H1 (cell line): Measurements from ENCODE around the gene RAB22A. TPM values are rescaled to one million over a fixed set of nuclear protein-coding genes. Genes with fewer than 3 reads are reported as not detected.

Source experiments
- CTCF ChIA-PET: fragments of 300-600 bp; sonication (Branson Sonifier 250); formaldehyde crosslinking; loops from one replicate; lab custom pipeline; 2021; ENCODE audit not compliant: partially characterized antibody; lab: Charles Lee
- POLR2A ChIA-PET: fragments of 300-600 bp; sonication (Branson Sonifier 250); formaldehyde crosslinking; loops from one replicate; lab custom pipeline; 2021; ENCODE audit warnings: inconsistent platforms; ENCODE audit not compliant: partially characterized antibody; lab: Charles Lee
- DNase-seq, 2 experiments: peaks; one replicate each; pipeline versions ENCODE4 v3.0.0 to v3.0.0-alpha.2; 2010 to 2022; ENCODE audit warnings: low spot score in 2 of 2, low read depth in 1 of 2, mixed read lengths in 1 of 2
- FAIRE-seq: peaks from 2 replicates; lab custom pipeline; 2011; peaks lifted over from hg19 to GRCh38; lab: Jason Lieb, UNC
- H2AFZ ChIP-seq: 2 replicates; pipeline ENCODE4 v1.8.1; 2012; ENCODE audit warnings: low read length, inconsistent platforms
- H2AK5ac ChIP-seq: 2 replicates; pipeline ENCODE4 v1.6.1; 2013; ENCODE audit warnings: low read depth, low read length
- H2BK120ac ChIP-seq: replicated peaks from 2 replicates; pipeline ENCODE3; 2013; ENCODE audit warnings: low read depth, low read length, inconsistent platforms
- H2BK12ac ChIP-seq: 2 replicates; pipeline ENCODE4 v1.6.1; 2013; ENCODE audit warnings: low read depth, low read length
- H2BK15ac ChIP-seq: 2 replicates; pipeline ENCODE4 v1.6.1; 2013; ENCODE audit warnings: low read length
- H2BK20ac ChIP-seq: 2 replicates; pipeline ENCODE4 v1.6.1; 2013; ENCODE audit warnings: low read length
- H2BK5ac ChIP-seq: 2 replicates; pipeline ENCODE4 v1.6.1; 2013; ENCODE audit warnings: low read depth, low read length
- H3K14ac ChIP-seq: 2 replicates; pipeline ENCODE4 v1.6.1; 2013; ENCODE audit warnings: inconsistent platforms; ENCODE audit not compliant: insufficient read length
- H3K18ac ChIP-seq: 2 replicates; pipeline ENCODE4 v1.6.1; 2013; ENCODE audit warnings: low read length; ENCODE audit errors: extremely low read depth
- H3K23ac ChIP-seq: 2 replicates; pipeline ENCODE4 v1.6.1; 2013; ENCODE audit warnings: inconsistent platforms; ENCODE audit not compliant: insufficient read length
- H3K23me2 ChIP-seq: 2 replicates; pipeline ENCODE4 v1.6.1; 2013; ENCODE audit warnings: low read depth, low read length
- H3K27ac ChIP-seq: 2 replicates; pipeline ENCODE4 v1.6.1; 2011; ENCODE audit warnings: low read depth, low read length, inconsistent platforms
- H3K27me3 ChIP-seq, 4 experiments: replicated peaks in 1 of 4; 1 replicate in 1 of 4; 2 replicates in 3 of 4; pipeline versions ENCODE4 v1.6.1 to v1.8.1; 2011 to 2013; ENCODE audit warnings: low read length in 3 of 4, mild to moderate bottlenecking in 3 of 4, inconsistent platforms in 2 of 4, mixed read lengths in 2 of 4, moderate library complexity in 1 of 4; ENCODE audit not compliant: control insufficient read depth in 3 of 4, insufficient read depth in 3 of 4; ENCODE audit errors: extremely low read depth in 1 of 4
- H3K36me3 ChIP-seq, 4 experiments: 2 replicates each; pipeline versions ENCODE4 v1.6.1 to v1.8.1; 2011 to 2013; ENCODE audit warnings: mild to moderate bottlenecking in 4 of 4, low read length in 3 of 4, moderate library complexity in 2 of 4, control low read depth in 1 of 4, inconsistent platforms in 1 of 4; ENCODE audit not compliant: insufficient read depth in 4 of 4, control insufficient read depth in 2 of 4
- H3K4ac ChIP-seq: replicated peaks from 2 replicates; pipeline ENCODE3; 2013; ENCODE audit warnings: low read length, low read depth, mixed read lengths, inconsistent platforms; ENCODE audit not compliant: insufficient read length
- H3K4me1 ChIP-seq, 4 experiments: replicated peaks in 1 of 4; 1 replicate in 1 of 4; 2 replicates in 3 of 4; pipeline versions ENCODE4 v1.6.1 to v1.8.1; 2011 to 2013; ENCODE audit warnings: low read length in 3 of 4, inconsistent platforms in 2 of 4, mixed read lengths in 1 of 4; ENCODE audit not compliant: insufficient read depth in 4 of 4, control insufficient read depth in 3 of 4
- H3K4me2 ChIP-seq, 2 experiments: 2 replicates each; pipeline versions ENCODE4 v1.6.1 to v1.8.1; 2011 to 2013; ENCODE audit warnings: low read depth in 2 of 2, low read length in 2 of 2, control low read depth in 1 of 2, inconsistent platforms in 1 of 2, mild to moderate bottlenecking in 1 of 2; ENCODE audit not compliant: insufficient read depth in 1 of 2
- H3K4me3 ChIP-seq, 4 experiments: fragments of 200-600, 300-600 bp in 1 of 4; sonication (generic), shearing (Covaris generic), sonication (Bioruptor Twin) in 1 of 4; 2 replicates each; pipeline versions ENCODE4 v1.5.1 to v1.8.1; 2011 to 2016; ENCODE audit warnings: low read length in 4 of 4, low read depth in 3 of 4, control low read depth in 2 of 4, inconsistent platforms in 2 of 4, mild to moderate bottlenecking in 2 of 4, mixed read lengths in 1 of 4, moderate library complexity in 1 of 4; ENCODE audit not compliant: insufficient read depth in 2 of 4; ENCODE audit errors: extremely low read depth in 1 of 4
- H3K56ac ChIP-seq: replicated peaks from 2 replicates; pipeline ENCODE3; 2013; ENCODE audit warnings: low read depth, mild to moderate bottlenecking, mixed read lengths, low read length, inconsistent platforms; ENCODE audit not compliant: insufficient read length
- H3K79me1 ChIP-seq: 2 replicates; pipeline ENCODE4 v1.6.1; 2013; ENCODE audit warnings: low read depth, low read length, control low read depth
- H3K79me2 ChIP-seq, 2 experiments: 2 replicates each; pipeline versions ENCODE4 v1.6.1 to v1.8.1; 2012 to 2013; ENCODE audit warnings: low read length in 2 of 2, mild to moderate bottlenecking in 2 of 2, inconsistent platforms in 1 of 2; ENCODE audit not compliant: insufficient read depth in 2 of 2, control insufficient read depth in 1 of 2
- H3K9ac ChIP-seq, 4 experiments: replicated peaks in 1 of 4; 1 replicate in 1 of 4; 2 replicates in 3 of 4; pipeline versions ENCODE4 v1.6.1 to v1.8.1; 2011 to 2013; ENCODE audit warnings: low read depth in 3 of 4, low read length in 3 of 4, control low read depth in 2 of 4, mild to moderate bottlenecking in 2 of 4, moderate library complexity in 2 of 4, inconsistent platforms in 1 of 4; ENCODE audit errors: extremely low read depth in 1 of 4
- H3K9me3 ChIP-seq, 2 experiments: 2 replicates each; pipeline versions ENCODE4 v1.6.1 to v1.8.1; 2012 to 2013; ENCODE audit warnings: mild to moderate bottlenecking in 2 of 2, moderate library complexity in 2 of 2, control low read depth in 1 of 2, inconsistent platforms in 1 of 2, low read depth in 1 of 2, low read length in 1 of 2, mixed read lengths in 1 of 2; ENCODE audit not compliant: insufficient read depth in 2 of 2
- H4K20me1 ChIP-seq, 2 experiments: replicated peaks in 1 of 2; 2 replicates each; pipeline versions ENCODE3 to v1.8.1; 2011 to 2013; ENCODE audit warnings: inconsistent platforms in 2 of 2, low read length in 2 of 2, mild to moderate bottlenecking in 1 of 2; ENCODE audit not compliant: insufficient read depth in 2 of 2, control insufficient read depth in 1 of 2
- H4K5ac ChIP-seq: 2 replicates; pipeline ENCODE4 v1.6.1; 2013; ENCODE audit warnings: low read length, low read depth, mixed read lengths, inconsistent platforms; ENCODE audit not compliant: insufficient read length
- H4K8ac ChIP-seq: 2 replicates; pipeline ENCODE4 v1.8.0; 2013; ENCODE audit warnings: mild to moderate bottlenecking, moderate library complexity, low read length, inconsistent platforms; ENCODE audit not compliant: insufficient read depth; ENCODE audit errors: extremely low read depth
- H4K91ac ChIP-seq: replicated peaks from 2 replicates; pipeline ENCODE3; 2013; ENCODE audit warnings: low read length, mixed read lengths, inconsistent platforms; ENCODE audit not compliant: insufficient read length
- CHD2 ChIP-seq: IDR thresholded peaks from 2 replicates; pipeline ENCODE4 v1.6.1; 2012; ENCODE audit warnings: low read length, improper control_type of control experiment
- EP300 ChIP-seq, 2 experiments: IDR thresholded peaks; 1 replicate in 1 of 2; 2 replicates in 1 of 2; pipeline ENCODE4 v1.6.1; 2011 to 2012; ENCODE audit warnings: low read depth in 2 of 2, low read length in 2 of 2, mild to moderate bottlenecking in 2 of 2, borderline replicate concordance in 1 of 2, inconsistent platforms in 1 of 2, moderate library complexity in 1 of 2
- EZH2 ChIP-seq: fragments of 200-600 bp; sonication (generic); IDR thresholded peaks from 2 replicates; pipeline ENCODE4 v1.7.1; 2012; ENCODE audit warnings: low read depth, mild to moderate bottlenecking, moderate library complexity, low read length, inconsistent platforms; ENCODE audit not compliant: severe bottlenecking
- GTF2F1 ChIP-seq: IDR thresholded peaks from 2 replicates; pipeline ENCODE4 v1.6.1; 2012; ENCODE audit warnings: low read depth, low read length, improper control_type of control experiment, borderline replicate concordance
- KDM5A ChIP-seq: fragments of 200-600 bp; IDR thresholded peaks from 2 replicates; pipeline ENCODE4 v1.7.1; 2012; ENCODE audit warnings: mild to moderate bottlenecking, low read length, inconsistent platforms, mixed read lengths
- POLR2A ChIP-seq, 2 experiments: IDR thresholded peaks; 1 replicate in 1 of 2; 2 replicates in 1 of 2; pipeline ENCODE4 v1.6.1; 2011; ENCODE audit warnings: low read depth in 2 of 2, low read length in 2 of 2, mild to moderate bottlenecking in 2 of 2; ENCODE audit errors: control extremely low read depth in 1 of 2
- WGBS, 2 experiments: shearing (Covaris generic) in 1 of 2; methylation state at CpG; one replicate each; pipeline versions ENCODE4 v1.1.6 to v1.1.7; 2013 to 2015; ENCODE audit warnings: low lambda C conversion rate in 2 of 2, mixed read lengths in 2 of 2, inconsistent platforms in 1 of 2, low coverage in 1 of 2, missing lambda C conversion rate in 1 of 2; ENCODE audit not compliant: insufficient replicate concordance in 2 of 2, insufficient coverage in 1 of 2, insufficient read length in 1 of 2; ENCODE audit errors: extremely low coverage in 1 of 2, missing lambda C conversion rate in 1 of 2; 5-methylcytosine and 5-hydroxymethylcytosine counted together
- polyA plus RNA-seq, 7 experiments: library from polyadenylated mRNA; depleted of rRNA in 3 of 7; stranded (reverse) in 5 of 7; unstranded in 2 of 7; fragments of >200 nt in 5 of 7; fragments of 200-250 nt in 2 of 7; gene quantifications; 1 replicate in 5 of 7; 2 replicates in 1 of 7; 4 replicates in 1 of 7; pipeline versions ENCODE4 v1.2.1 to v1.2.3, GENCODE V29; 2011 to 2013; ENCODE audit warnings: missing spikeins in 2 of 7, mixed read lengths in 2 of 7
- total RNA-seq: library from RNA; stranded (reverse); fragmentation: NEBNext Ultra II Directional; extraction: Animal tissue kit (Norgen Biotek cat#: 25700); gene quantifications from 2 replicates; pipeline ENCODE4 v1.2.1, GENCODE V29; 2021

Gene RAB22A
- total and polyA plus RNA-seq, 2 of the 8 experiments (the other 6 are each of a cell fraction or from before 2014, with no cell fraction given), result 3.1 to 6.6 TPM

GRCh38 chr20:58393299-58393698 is 83.8 kb downstream of the RAB22A start:
- Histone ChIP-seq H3K18ac (no peak overlapping the region), H3K56ac (no peak overlapping the region), H4K8ac (no peak overlapping the region), H2BK5ac (no peak overlapping the region), H3K4me1 (peaks cover 5 to 9% (median 6%) of the 10 kb centered on the region in 4 experiments; a peak in 6 of 7 replicates), H3K36me3 (peaks cover 0 to 4% (median 2%) of the 10 kb centered on the region in 4 experiments; a peak in 2 of 8 replicates), H3K27me3 (no peaks in the 10 kb centered on the region), H3K4me2 (no peak overlapping the region), H2AK5ac (no peak overlapping the region), H3K23ac (no peak overlapping the region), H2AFZ (no peak overlapping the region), H3K4me3 (no peak overlapping the region), H3K79me1 (peaks cover 6% of the 10 kb centered on the region), H3K27ac (no peak overlapping the region), H3K9me3 (no peaks in the 10 kb centered on the region), H3K4ac (no peak overlapping the region), H4K91ac (no peak overlapping the region), H2BK12ac (no peak overlapping the region), H3K79me2 (peaks cover 24 to 83% of the 10 kb centered on the region in 2 experiments), H2BK15ac (no peak overlapping the region), H2BK20ac (no peak overlapping the region), H2BK120ac (no peak overlapping the region), H4K5ac (no peak overlapping the region), H3K23me2 (peaks cover 4% of the 10 kb centered on the region), H4K20me1 (peaks cover 1 to 13% of the 10 kb centered on the region in 2 experiments), H3K9ac (no peak overlapping the region), H3K14ac (no peak overlapping the region)
- POLR2A ChIA-PET, result interaction anchor here (0.8 kb wide), 1 partner anchor 27 kb away, joined by 4 read pairs; no protein-coding TSS in a partner anchor
- DNase-seq (no peak), FAIRE-seq (no peak)
- TF ChIP-seq POLR2A (IDR thresholded peaks at IDR 0.05; ENCODE audit: control extremely low read depth in 1 of 2, low read depth in 2 of 2, low read length in 2 of 2), result no peak
- no peak for TF ChIP-seq GTF2F1
- no peak for TF ChIP-seq EZH2
- no peak for TF ChIP-seq EP300 (IDR thresholded peaks at IDR 0.05; ENCODE audit: borderline replicate concordance in 1 of 2, low read depth in 2 of 2, low read length in 2 of 2)
- TF ChIP-seq CHD2, result no peak
- no peak for TF ChIP-seq KDM5A
- whole genome bisulfite sequencing, 2 experiments, result 89% methylated on average over 3 of the region's 3 CpGs; no CpG with 5 or more reads in 1 of the 2 experiments
- CTCF ChIA-PET, result interaction anchor here (1.6 kb wide), 1 partner anchor 9 kb away, joined by 3 read pairs; no protein-coding TSS in a partner anchor
